Esophagus squamous epithelium (tissue), 4 donors: ENCODE data around the gene SH3BP2.

Experiments
- CTCF ChIP-seq, 6 experiments: fragments of 450-650 bp in 4 of 6; fragments of 200-600 bp in 2 of 6; sonication (generic) in 2 of 6; IDR thresholded peaks; one replicate each; pipeline ENCODE4 v1.5.1; 2016 to 2019; ENCODE audit warnings: antibody characterized with exemption in 6 of 6, mild to moderate bottlenecking in 4 of 6, moderate library complexity in 4 of 6
- POLR2A ChIP-seq, 4 donors: fragments of 450-650 bp; IDR thresholded peaks; one replicate each; pipeline ENCODE4 v1.6.1; 2017; ENCODE audit warnings: antibody characterized with exemption in 4 of 4, mild to moderate bottlenecking in 4 of 4, moderate library complexity in 3 of 4

GRCh38 chr4:2859514-2859913 lies 66.6 kb downstream of the SH3BP2 start:
- TF ChIP-seq CTCF (IDR thresholded peaks at IDR 0.05), result no peak
- TF ChIP-seq POLR2A (IDR thresholded peaks at IDR 0.05), result no peak
